GM21367 (cell line): Measurements from ENCODE around the gene HTATSF1.

ENCODE experiments used
- ATAC-seq: cut with Tn5 transposase; IDR thresholded peaks from one replicate; pipeline ENCODE4 v1.9.1; 2021; ENCODE audit not compliant: unreplicated experiment

HTATSF1 gene

GRCh38 chrX:136497556-136498052 is at the start of gene HTATSF1:
Gene HTATSF1, plus strand, starts transcription at chrX:136497592. Its CDS starts 93 bp downstream, at chrX:136497685.
- no peak for ATAC-seq

GRCh38 chrX:136447968-136448367 is 49.4 kb upstream of the HTATSF1 start:
- no peak for ATAC-seq

DNA sequence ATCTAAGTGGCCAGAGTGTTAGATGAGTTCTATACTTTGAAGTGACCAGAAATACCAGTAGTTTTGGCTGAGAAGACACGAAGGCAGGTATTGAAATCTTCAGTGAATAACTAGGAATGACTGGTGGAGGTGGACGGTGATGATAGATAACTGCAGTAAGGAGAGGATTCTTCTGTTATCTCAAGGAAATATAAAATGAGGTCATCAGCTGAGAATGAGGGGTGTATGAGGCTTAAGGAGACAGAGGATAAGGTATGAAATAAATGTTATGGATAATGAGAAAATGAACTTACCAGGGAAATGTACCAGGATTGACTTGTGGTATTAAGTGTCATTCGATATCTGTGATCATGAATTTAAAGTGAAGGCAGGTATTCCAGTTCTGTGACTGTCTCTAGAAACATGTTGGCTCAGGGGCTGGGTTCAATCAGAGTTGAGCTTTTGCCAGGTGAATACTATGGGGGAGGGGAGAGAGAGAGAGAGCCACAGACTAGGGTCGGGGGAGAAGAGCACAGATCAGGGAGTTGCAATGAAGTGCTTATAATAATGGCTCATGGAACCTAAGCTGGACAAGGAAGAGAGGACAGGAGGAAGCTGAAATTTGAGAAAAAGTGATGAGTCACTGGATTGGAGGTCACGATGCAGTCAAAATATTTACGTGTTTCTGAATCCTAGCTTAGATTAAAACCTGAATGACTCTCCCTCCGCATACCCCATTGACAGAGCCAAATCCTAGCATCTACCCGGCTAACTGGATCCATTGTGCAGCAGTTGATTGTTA is 47.2 kb upstream of the HTATSF1 start:
- no peak for ATAC-seq

- ATAC-seq = no peak
Measured at GRCh38 chrX:136452614-136453013, 44.8 kb upstream of the HTATSF1 start.

- no peak for ATAC-seq
Measured at GRCh38 chrX:136453114-136453513, 44.3 kb upstream of the HTATSF1 start.

DNA sequence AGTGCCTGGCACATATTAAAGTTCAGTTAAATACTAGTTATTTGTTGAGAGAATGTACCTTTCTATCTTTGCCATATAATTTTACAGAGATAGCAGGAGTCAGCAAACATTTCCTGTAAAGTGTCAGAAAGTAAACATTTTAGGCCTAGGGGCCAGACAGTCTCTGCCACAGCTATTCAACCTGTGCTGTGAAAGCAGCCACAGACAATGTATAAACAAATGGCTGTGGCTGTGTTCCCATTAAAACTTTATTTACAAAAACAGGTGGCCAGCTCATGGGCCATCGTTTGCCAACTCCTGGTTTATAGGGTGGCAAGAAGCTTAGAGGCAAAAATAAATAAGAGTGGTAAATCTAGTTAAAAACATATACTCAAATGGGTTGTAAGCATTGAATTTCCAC is 43.6 kb upstream of the HTATSF1 start:
- no peak for ATAC-seq

GRCh38 chrX:136456133-136456532 is 41.3 kb upstream of the HTATSF1 start:
- ATAC-seq = no peak

DNA sequence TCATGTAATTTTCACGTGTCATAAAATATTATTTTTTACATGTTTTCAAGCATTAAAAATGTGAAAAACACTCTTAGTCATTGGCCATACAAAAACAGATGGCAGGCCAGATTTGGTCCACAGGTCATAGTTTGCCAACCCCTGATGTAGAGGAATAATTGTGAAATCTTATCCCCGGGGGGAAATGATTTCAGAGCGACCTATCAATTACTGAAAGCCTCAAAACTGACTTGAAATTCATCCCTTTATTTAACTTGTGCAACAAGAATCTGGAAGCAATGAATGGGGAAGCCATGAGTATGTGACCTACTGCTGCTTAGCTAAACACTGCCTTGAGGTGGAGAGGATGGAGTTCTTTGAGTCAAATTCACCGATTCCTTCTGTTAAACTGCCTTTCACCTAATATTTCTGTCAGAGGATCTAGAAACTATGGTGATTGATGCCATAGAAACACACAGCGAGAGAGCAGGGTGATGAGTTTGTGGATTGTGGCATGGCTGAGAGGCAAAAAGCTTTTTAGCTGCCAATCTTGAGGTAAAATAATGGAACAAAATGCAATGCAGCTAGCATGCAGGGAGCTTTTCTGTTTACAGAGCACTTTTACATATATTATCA is 40.0 kb upstream of the HTATSF1 start:
- ATAC-seq = no peak

DNA sequence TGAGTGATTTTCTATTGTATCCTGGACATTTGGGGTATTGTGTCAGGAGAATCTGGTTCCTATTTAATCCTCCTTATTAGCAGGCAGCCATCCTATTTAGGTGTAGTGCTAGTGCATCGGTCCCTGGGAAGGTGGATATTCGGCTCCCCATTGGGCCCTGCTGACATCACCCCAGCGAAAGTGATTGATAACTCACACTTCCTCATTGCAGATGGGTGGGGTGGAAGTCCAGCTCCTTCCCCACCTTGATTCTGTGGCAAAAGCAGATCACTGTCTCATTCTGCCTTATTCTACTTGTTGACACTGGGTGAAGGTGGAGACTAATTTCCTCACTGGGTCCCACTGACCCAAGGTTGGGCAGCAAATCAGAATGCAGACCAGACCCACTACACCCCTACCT is 32.8 kb upstream of the HTATSF1 start:
- ATAC-seq = no peak

- ATAC-seq = no peak
Measured at GRCh38 chrX:136467303-136467702, 30.1 kb upstream of the HTATSF1 start.

DNA sequence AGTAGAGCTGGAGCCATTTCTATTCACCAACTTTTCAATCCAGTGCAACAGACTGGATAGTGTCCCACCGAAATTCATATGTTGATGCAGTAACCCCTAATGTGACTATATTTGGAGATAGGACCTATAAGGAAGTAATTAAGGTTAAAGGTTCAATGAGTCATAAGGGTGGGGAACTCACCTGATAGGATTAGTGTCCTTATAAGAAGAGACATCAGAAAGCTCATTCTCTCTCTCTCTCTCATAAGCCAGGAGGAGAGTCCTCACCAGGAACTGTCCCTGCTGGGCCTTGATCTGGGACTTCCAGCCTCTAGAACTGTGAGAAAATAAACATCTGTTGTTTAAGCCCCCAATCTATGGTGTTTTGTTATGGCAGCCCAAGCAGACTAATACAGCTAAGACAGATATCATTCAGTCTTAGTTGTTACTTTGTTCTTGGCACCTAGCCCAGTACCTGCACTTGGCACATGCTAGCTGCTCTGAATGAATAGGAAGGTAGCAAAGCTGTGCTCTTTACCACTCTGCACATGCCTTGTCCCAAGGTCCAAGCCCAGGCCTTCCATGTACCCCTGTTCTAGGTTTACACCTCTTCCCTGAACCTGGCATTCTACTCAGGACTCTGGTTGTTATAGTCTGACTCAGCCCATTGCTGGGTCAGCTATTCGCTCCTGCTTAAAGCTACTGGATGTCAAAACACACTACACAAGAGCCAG is 28.8 kb upstream of the HTATSF1 start:
- no peak for ATAC-seq

DNA sequence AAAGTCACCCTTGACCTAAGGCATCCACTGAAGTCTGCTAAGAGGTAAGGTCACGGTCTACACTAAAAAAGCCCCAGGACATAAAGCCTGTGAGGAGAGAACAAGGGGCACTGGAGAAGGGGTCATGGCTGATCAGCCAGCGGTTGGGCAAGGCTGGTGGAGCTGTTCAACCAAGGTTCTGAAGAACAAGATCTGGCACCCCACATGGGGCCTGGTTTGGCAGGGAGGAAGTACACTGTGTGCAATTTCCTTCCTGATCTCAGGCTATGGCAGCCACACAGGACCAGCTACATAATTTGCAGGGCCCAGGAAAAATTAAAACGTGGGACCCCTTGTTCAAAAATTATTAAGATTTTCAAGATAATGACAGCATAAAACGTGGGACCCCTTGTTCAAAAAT is 23.7 kb upstream of the HTATSF1 start:
- no peak for ATAC-seq

DNA sequence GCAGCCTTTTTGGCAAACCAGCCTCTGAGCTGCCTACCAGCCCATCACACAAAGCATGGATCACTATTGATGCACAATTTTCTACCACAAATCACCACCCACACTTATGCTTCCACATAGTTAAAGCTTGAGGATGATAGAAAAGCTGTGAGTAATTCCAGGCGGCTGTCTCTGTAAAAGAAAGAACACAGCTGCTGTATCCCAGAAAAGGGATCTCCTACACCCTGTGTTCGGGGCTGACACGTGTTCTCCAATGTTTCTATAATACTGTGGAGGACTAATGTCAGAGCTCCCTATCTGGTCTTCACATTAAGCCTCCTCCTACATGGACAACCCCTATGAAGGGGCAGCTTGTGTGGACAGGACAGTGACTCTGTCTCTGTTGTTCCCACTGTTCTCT is 22.2 kb upstream of the HTATSF1 start:
- no peak for ATAC-seq

- no peak for ATAC-seq
Measured at GRCh38 chrX:136476501-136476900, 20.9 kb upstream of the HTATSF1 start.

DNA sequence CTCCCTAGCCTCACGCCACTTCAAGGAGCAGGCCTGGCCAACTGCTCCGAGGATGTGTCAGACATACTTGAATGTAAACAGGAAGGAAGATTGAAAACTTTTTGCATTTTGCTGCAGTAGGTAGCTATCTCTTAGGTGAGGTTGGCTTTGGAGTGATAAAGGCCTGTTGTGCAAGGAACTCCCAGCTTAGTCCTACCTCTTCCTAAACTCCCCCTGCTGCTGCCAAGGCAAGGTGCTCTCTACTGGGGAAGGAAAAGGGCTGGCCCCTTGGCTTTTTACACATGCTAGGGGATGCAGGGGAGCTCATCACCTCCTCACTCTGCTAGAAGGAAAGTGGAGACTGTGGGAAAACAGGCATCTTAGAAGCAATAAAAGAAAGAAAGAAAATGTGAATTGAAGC is 20.4 kb upstream of the HTATSF1 start:
- no peak for ATAC-seq

- ATAC-seq = no peak
Measured at GRCh38 chrX:136480383-136480782, 17.0 kb upstream of the HTATSF1 start.

- no peak for ATAC-seq
Measured at GRCh38 chrX:136487647-136488046, 9.7 kb upstream of the HTATSF1 start, which contains the start of gene BRS3. Gene BRS3, plus strand, starts transcription at chrX:136487947. Its CDS starts 168 bp downstream, at chrX:136488115.

GRCh38 chrX:136488706-136489105 is 8.7 kb upstream of the HTATSF1 start:
- ATAC-seq = no peak

DNA sequence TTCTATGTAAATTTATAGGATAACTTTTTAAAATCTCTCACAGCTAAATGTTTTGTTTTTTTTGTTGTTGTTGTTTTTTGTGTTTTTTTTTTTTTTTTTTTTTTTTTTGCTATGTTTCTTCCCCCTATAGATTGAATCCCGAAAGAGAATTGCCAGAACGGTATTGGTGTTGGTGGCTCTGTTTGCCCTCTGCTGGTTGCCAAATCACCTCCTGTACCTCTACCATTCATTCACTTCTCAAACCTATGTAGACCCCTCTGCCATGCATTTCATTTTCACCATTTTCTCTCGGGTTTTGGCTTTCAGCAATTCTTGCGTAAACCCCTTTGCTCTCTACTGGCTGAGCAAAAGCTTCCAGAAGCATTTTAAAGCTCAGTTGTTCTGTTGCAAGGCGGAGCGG is 5.6 kb upstream of the HTATSF1 start:
- no peak for ATAC-seq

- ATAC-seq = no peak
Measured at GRCh38 chrX:136493011-136493410, 4.4 kb upstream of the HTATSF1 start.

GRCh38 chrX:136495043-136495442 is 2.3 kb upstream of the HTATSF1 start:
- ATAC-seq = no peak
